GM10266 (cell line): ENCODE results near the gene PYGB.

ENCODE experiments used
- DNase-seq: peaks from one replicate; pipeline ENCODE4 v3.0.0; 2012; ENCODE audit errors: extremely low spot score
- CTCF ChIP-seq: IDR thresholded peaks from 2 replicates; pipeline ENCODE4 v1.5.1; 2012; ENCODE audit warnings: mild to moderate bottlenecking, low read depth; ENCODE audit not compliant: control insufficient read depth, insufficient read depth; ENCODE audit errors: missing control alignments

PYGB gene

DNA sequence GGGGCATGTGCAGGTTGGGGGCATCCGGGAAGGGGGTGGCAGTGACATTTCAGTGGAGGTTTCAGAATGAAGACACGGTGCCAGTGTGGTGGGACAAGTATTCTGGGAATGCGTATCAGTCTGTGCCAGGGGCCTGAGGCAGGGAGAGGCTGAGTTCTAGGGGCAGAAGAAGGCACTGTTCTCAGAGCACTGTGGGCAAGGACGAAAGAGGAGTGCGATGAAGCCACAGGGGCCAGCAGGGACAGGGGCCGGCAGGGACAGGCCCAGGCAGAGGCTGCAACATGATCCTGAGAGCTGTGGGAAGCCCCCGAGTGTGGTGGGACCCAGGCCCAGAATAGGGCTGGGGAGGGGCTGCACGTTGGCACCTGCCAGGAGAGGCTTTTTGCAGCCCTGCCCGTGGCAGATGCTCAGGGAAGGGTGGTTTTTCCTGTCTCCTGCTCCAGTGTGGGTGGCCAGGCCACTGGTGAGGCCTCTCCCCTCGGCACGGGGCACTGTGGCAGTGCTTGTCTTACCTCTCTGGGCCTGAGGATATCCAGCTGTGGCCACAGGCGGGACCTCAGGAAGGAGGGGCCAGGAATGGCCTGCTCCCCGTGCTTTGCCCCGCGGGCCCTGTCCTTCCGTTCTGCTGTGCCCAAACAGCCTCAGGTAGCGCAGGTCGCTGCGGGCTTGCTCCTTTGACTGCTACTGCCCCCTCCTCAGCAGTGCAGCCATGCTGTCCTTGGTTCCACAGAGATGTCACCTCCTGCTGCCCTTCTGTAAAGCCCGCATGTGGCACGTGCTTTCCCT lies 42.4 kb upstream of the PYGB start:
- TF ChIP-seq CTCF: no peak

GRCh38 chr20:25206063-25206403 lies 41.9 kb upstream of the PYGB start:
- DNase-seq: no peak
- TF ChIP-seq CTCF: no peak

More for the DNA sequence above, 42.4 kb upstream of the PYGB start:
- DNase-seq: no peak

DNA sequence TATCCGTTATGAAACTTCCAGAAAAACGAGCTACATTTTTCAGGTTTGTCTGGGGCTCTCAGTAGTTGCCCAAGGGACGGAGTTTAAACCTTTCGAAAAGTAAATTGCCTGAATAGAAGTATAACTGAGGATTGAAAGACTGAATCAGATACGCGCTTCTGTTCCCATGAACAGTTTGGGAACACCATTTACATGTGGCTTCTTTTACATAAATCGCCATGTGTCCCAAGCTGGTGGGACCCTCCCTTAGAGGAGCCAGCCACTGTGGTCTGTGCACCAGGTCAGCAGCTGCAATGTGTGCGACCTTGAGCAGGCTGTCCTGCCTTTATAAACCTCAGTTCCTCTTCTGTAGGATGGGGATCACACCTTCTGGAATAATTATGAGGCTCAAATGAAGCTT lies 41.3 kb upstream of the PYGB start:
- TF ChIP-seq CTCF: no peak
- DNase-seq: no peak

DNA sequence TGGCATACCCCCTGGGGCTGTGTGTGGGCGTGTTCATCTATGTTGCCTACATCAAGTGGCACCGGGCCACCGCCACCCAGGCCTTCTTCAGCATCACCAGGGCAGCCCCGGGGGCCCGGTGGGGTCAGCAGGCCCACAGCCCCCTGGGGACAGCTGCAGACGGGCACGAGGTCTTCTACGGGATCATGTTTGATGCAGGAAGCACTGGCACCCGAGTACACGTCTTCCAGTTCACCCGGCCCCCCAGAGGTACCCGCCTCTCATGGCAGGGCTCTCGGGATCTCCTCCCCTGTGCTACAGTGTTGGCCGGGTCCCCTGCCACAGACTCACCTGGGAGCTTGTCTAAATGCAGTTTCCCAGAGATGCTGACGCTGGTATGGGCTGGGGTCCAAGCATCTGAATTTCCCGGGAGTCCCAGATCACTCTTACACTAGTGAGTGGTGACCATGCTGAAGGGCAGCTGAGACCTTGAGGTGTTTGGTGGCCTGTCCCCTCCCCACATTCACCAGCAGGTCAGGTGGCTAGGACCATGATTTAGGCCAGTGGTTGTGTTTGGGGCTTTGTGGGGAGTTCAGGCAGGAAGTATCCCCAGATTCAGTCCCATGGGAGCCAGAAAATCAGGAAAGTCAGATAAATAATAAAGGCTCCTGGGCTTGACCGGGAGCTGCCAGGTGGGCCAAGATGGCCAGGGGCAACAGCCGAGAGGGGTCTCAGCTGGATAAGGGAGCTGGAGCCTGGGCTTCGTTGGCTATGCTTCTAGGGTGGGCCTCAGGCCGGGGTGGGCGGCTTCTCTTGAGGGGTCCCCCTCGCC lies 40.5 kb upstream of the PYGB start:
- TF ChIP-seq CTCF: no peak

DNA sequence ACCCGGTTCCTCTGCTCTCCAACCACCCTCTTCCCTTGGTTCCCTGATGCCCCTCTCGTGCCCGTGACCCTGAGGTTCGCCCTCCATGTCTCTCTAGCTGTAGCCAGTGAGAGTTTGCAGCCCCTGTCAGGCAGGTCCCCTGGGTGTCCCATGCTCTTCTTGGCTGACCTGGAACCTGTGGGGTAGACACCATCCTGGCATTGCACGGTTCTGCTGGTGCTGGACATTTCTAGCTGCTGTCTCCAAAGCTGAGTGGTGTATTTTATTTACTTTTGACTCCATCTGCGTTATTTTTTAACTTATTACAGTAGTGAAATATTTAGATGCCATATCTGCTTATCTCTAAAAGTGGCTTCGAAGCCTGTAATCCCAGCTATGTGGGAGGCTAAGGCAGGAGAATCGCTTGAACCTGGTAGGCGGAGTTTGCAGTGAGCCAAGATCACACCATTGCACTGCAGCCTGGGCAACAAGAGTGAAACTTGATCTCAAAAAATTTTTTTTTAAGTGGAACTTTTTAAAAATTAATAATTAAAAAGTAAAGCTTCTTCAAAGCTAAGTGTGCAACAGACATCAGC lies 39.8 kb upstream of the PYGB start:
- no peak for TF ChIP-seq CTCF
- DNase-seq: no peak

More for the DNA sequence above, 40.5 kb upstream of the PYGB start:
- no peak for DNase-seq

GRCh38 chr20:25209400-25209799 lies 38.5 kb upstream of the PYGB start:
- TF ChIP-seq CTCF: no peak
- DNase-seq: no peak
